H1 (cell line): ENCODE data around the gene SNCAIP. TPM values are rescaled to one million over a fixed set of nuclear protein-coding genes. Genes with fewer than 3 reads are reported as not detected.

ENCODE experiments used
- CTCF ChIA-PET: fragments of 300-600 bp; sonication (Branson Sonifier 250); formaldehyde crosslinking; loops from one replicate; lab custom pipeline; 2021; ENCODE audit not compliant: partially characterized antibody; lab: Charles Lee
- POLR2A ChIA-PET: fragments of 300-600 bp; sonication (Branson Sonifier 250); formaldehyde crosslinking; loops from one replicate; lab custom pipeline; 2021; ENCODE audit warnings: inconsistent platforms; ENCODE audit not compliant: partially characterized antibody; lab: Charles Lee
- DNase-seq, 2 experiments: peaks; one replicate each; pipeline versions ENCODE4 v3.0.0 to v3.0.0-alpha.2; 2010 to 2022; ENCODE audit warnings: low spot score in 2 of 2, low read depth in 1 of 2, mixed read lengths in 1 of 2
- FAIRE-seq: peaks from 2 replicates; lab custom pipeline; 2011; peaks lifted over from hg19 to GRCh38; lab: Jason Lieb, UNC
- H2AFZ ChIP-seq: 2 replicates; pipeline ENCODE4 v1.8.1; 2012; ENCODE audit warnings: low read length, inconsistent platforms
- H2AK5ac ChIP-seq: 2 replicates; pipeline ENCODE4 v1.6.1; 2013; ENCODE audit warnings: low read depth, low read length
- H2BK120ac ChIP-seq: replicated peaks from 2 replicates; pipeline ENCODE3; 2013; ENCODE audit warnings: low read depth, low read length, inconsistent platforms
- H2BK12ac ChIP-seq: 2 replicates; pipeline ENCODE4 v1.6.1; 2013; ENCODE audit warnings: low read depth, low read length
- H2BK15ac ChIP-seq: 2 replicates; pipeline ENCODE4 v1.6.1; 2013; ENCODE audit warnings: low read length
- H2BK20ac ChIP-seq: 2 replicates; pipeline ENCODE4 v1.6.1; 2013; ENCODE audit warnings: low read length
- H2BK5ac ChIP-seq: 2 replicates; pipeline ENCODE4 v1.6.1; 2013; ENCODE audit warnings: low read depth, low read length
- H3K14ac ChIP-seq: 2 replicates; pipeline ENCODE4 v1.6.1; 2013; ENCODE audit warnings: inconsistent platforms; ENCODE audit not compliant: insufficient read length
- H3K18ac ChIP-seq: 2 replicates; pipeline ENCODE4 v1.6.1; 2013; ENCODE audit warnings: low read length; ENCODE audit errors: extremely low read depth
- H3K23ac ChIP-seq: 2 replicates; pipeline ENCODE4 v1.6.1; 2013; ENCODE audit warnings: inconsistent platforms; ENCODE audit not compliant: insufficient read length
- H3K23me2 ChIP-seq: 2 replicates; pipeline ENCODE4 v1.6.1; 2013; ENCODE audit warnings: low read depth, low read length
- H3K27ac ChIP-seq: 2 replicates; pipeline ENCODE4 v1.6.1; 2011; ENCODE audit warnings: low read depth, low read length, inconsistent platforms
- H3K27me3 ChIP-seq, 4 experiments: replicated peaks in 1 of 4; 1 replicate in 1 of 4; 2 replicates in 3 of 4; pipeline versions ENCODE4 v1.6.1 to v1.8.1; 2011 to 2013; ENCODE audit warnings: low read length in 3 of 4, mild to moderate bottlenecking in 3 of 4, inconsistent platforms in 2 of 4, mixed read lengths in 2 of 4, moderate library complexity in 1 of 4; ENCODE audit not compliant: control insufficient read depth in 3 of 4, insufficient read depth in 3 of 4; ENCODE audit errors: extremely low read depth in 1 of 4
- H3K36me3 ChIP-seq, 4 experiments: 2 replicates each; pipeline versions ENCODE4 v1.6.1 to v1.8.1; 2011 to 2013; ENCODE audit warnings: mild to moderate bottlenecking in 4 of 4, low read length in 3 of 4, moderate library complexity in 2 of 4, control low read depth in 1 of 4, inconsistent platforms in 1 of 4; ENCODE audit not compliant: insufficient read depth in 4 of 4, control insufficient read depth in 2 of 4
- H3K4ac ChIP-seq: replicated peaks from 2 replicates; pipeline ENCODE3; 2013; ENCODE audit warnings: low read length, low read depth, mixed read lengths, inconsistent platforms; ENCODE audit not compliant: insufficient read length
- H3K4me1 ChIP-seq, 4 experiments: replicated peaks in 1 of 4; 1 replicate in 1 of 4; 2 replicates in 3 of 4; pipeline versions ENCODE4 v1.6.1 to v1.8.1; 2011 to 2013; ENCODE audit warnings: low read length in 3 of 4, inconsistent platforms in 2 of 4, mixed read lengths in 1 of 4; ENCODE audit not compliant: insufficient read depth in 4 of 4, control insufficient read depth in 3 of 4
- H3K4me2 ChIP-seq, 2 experiments: 2 replicates each; pipeline versions ENCODE4 v1.6.1 to v1.8.1; 2011 to 2013; ENCODE audit warnings: low read depth in 2 of 2, low read length in 2 of 2, control low read depth in 1 of 2, inconsistent platforms in 1 of 2, mild to moderate bottlenecking in 1 of 2; ENCODE audit not compliant: insufficient read depth in 1 of 2
- H3K4me3 ChIP-seq, 4 experiments: fragments of 200-600, 300-600 bp in 1 of 4; sonication (generic), shearing (Covaris generic), sonication (Bioruptor Twin) in 1 of 4; 2 replicates each; pipeline versions ENCODE4 v1.5.1 to v1.8.1; 2011 to 2016; ENCODE audit warnings: low read length in 4 of 4, low read depth in 3 of 4, control low read depth in 2 of 4, inconsistent platforms in 2 of 4, mild to moderate bottlenecking in 2 of 4, mixed read lengths in 1 of 4, moderate library complexity in 1 of 4; ENCODE audit not compliant: insufficient read depth in 2 of 4; ENCODE audit errors: extremely low read depth in 1 of 4
- H3K56ac ChIP-seq: replicated peaks from 2 replicates; pipeline ENCODE3; 2013; ENCODE audit warnings: low read depth, mild to moderate bottlenecking, mixed read lengths, low read length, inconsistent platforms; ENCODE audit not compliant: insufficient read length
- H3K79me1 ChIP-seq: 2 replicates; pipeline ENCODE4 v1.6.1; 2013; ENCODE audit warnings: low read depth, low read length, control low read depth
- H3K79me2 ChIP-seq, 2 experiments: 2 replicates each; pipeline versions ENCODE4 v1.6.1 to v1.8.1; 2012 to 2013; ENCODE audit warnings: low read length in 2 of 2, mild to moderate bottlenecking in 2 of 2, inconsistent platforms in 1 of 2; ENCODE audit not compliant: insufficient read depth in 2 of 2, control insufficient read depth in 1 of 2
- H3K9ac ChIP-seq, 4 experiments: replicated peaks in 1 of 4; 1 replicate in 1 of 4; 2 replicates in 3 of 4; pipeline versions ENCODE4 v1.6.1 to v1.8.1; 2011 to 2013; ENCODE audit warnings: low read depth in 3 of 4, low read length in 3 of 4, control low read depth in 2 of 4, mild to moderate bottlenecking in 2 of 4, moderate library complexity in 2 of 4, inconsistent platforms in 1 of 4; ENCODE audit errors: extremely low read depth in 1 of 4
- H3K9me3 ChIP-seq, 2 experiments: 2 replicates each; pipeline versions ENCODE4 v1.6.1 to v1.8.1; 2012 to 2013; ENCODE audit warnings: mild to moderate bottlenecking in 2 of 2, moderate library complexity in 2 of 2, control low read depth in 1 of 2, inconsistent platforms in 1 of 2, low read depth in 1 of 2, low read length in 1 of 2, mixed read lengths in 1 of 2; ENCODE audit not compliant: insufficient read depth in 2 of 2
- H4K20me1 ChIP-seq, 2 experiments: replicated peaks in 1 of 2; 2 replicates each; pipeline versions ENCODE3 to v1.8.1; 2011 to 2013; ENCODE audit warnings: inconsistent platforms in 2 of 2, low read length in 2 of 2, mild to moderate bottlenecking in 1 of 2; ENCODE audit not compliant: insufficient read depth in 2 of 2, control insufficient read depth in 1 of 2
- H4K5ac ChIP-seq: 2 replicates; pipeline ENCODE4 v1.6.1; 2013; ENCODE audit warnings: low read length, low read depth, mixed read lengths, inconsistent platforms; ENCODE audit not compliant: insufficient read length
- H4K8ac ChIP-seq: 2 replicates; pipeline ENCODE4 v1.8.0; 2013; ENCODE audit warnings: mild to moderate bottlenecking, moderate library complexity, low read length, inconsistent platforms; ENCODE audit not compliant: insufficient read depth; ENCODE audit errors: extremely low read depth
- H4K91ac ChIP-seq: replicated peaks from 2 replicates; pipeline ENCODE3; 2013; ENCODE audit warnings: low read length, mixed read lengths, inconsistent platforms; ENCODE audit not compliant: insufficient read length
- KDM5A ChIP-seq: fragments of 200-600 bp; IDR thresholded peaks from 2 replicates; pipeline ENCODE4 v1.7.1; 2012; ENCODE audit warnings: mild to moderate bottlenecking, low read length, inconsistent platforms, mixed read lengths
- WGBS, 2 experiments: shearing (Covaris generic) in 1 of 2; methylation state at CpG; one replicate each; pipeline versions ENCODE4 v1.1.6 to v1.1.7; 2013 to 2015; ENCODE audit warnings: low lambda C conversion rate in 2 of 2, mixed read lengths in 2 of 2, inconsistent platforms in 1 of 2, low coverage in 1 of 2, missing lambda C conversion rate in 1 of 2; ENCODE audit not compliant: insufficient replicate concordance in 2 of 2, insufficient coverage in 1 of 2, insufficient read length in 1 of 2; ENCODE audit errors: extremely low coverage in 1 of 2, missing lambda C conversion rate in 1 of 2; 5-methylcytosine and 5-hydroxymethylcytosine counted together
- polyA plus RNA-seq, 7 experiments: library from polyadenylated mRNA; depleted of rRNA in 3 of 7; stranded (reverse) in 5 of 7; unstranded in 2 of 7; fragments of >200 nt in 5 of 7; fragments of 200-250 nt in 2 of 7; gene quantifications; 1 replicate in 5 of 7; 2 replicates in 1 of 7; 4 replicates in 1 of 7; pipeline versions ENCODE4 v1.2.1 to v1.2.3, GENCODE V29; 2011 to 2013; ENCODE audit warnings: missing spikeins in 2 of 7, mixed read lengths in 2 of 7
- total RNA-seq: library from RNA; stranded (reverse); fragmentation: NEBNext Ultra II Directional; extraction: Animal tissue kit (Norgen Biotek cat#: 25700); gene quantifications from 2 replicates; pipeline ENCODE4 v1.2.1, GENCODE V29; 2021

The SNCAIP gene
- total and polyA plus RNA-seq, 2 of the 8 experiments (the other 6 are each of a cell fraction or from before 2014, with no cell fraction given) = 3.9 to 9.0 TPM

- Histone ChIP-seq H4K20me1 (no peaks in the 10 kb centered on the region), H3K4ac (no peak overlapping the region), H3K27me3 (no peaks in the 10 kb centered on the region), H3K23me2 (no peaks in the 10 kb centered on the region), H2BK20ac (no peak overlapping the region), H4K5ac (no peak overlapping the region), H3K79me2 (no peaks in the 10 kb centered on the region), H3K18ac (no peak overlapping the region), H3K27ac (no peak overlapping the region), H4K91ac (no peak overlapping the region), H3K9ac (no peak overlapping the region), H2BK12ac (no peak overlapping the region), H3K36me3 (no peaks in the 10 kb centered on the region), H3K4me3 (no peak overlapping the region), H2BK15ac (no peak overlapping the region), H3K14ac (no peak overlapping the region), H3K9me3 (no peaks in the 10 kb centered on the region), H3K79me1 (no peaks in the 10 kb centered on the region), H2AFZ (no peak overlapping the region), H3K56ac (no peak overlapping the region), H2AK5ac (no peak overlapping the region), H3K4me2 (no peak overlapping the region), H4K8ac (no peak overlapping the region), H3K4me1 (peaks cover 2 to 12% (median 5%) of the 10 kb centered on the region in 4 experiments; a peak in 5 of 7 replicates), H2BK120ac (no peak overlapping the region), H3K23ac (no peak overlapping the region), H2BK5ac (no peak overlapping the region)
- 100% methylated on average over 2 of the region's 2 CpGs; no CpG with 5 or more reads in 1 of the 2 experiments for WGBS, 2 experiments
- no peak for TF ChIP-seq KDM5A
- ChIA-PET CTCF (interaction anchor here (0.9 kb wide), 1 partner anchor 231 kb away, joined by 3 read pairs; no protein-coding TSS in a partner anchor), POLR2A (no interaction called here)
- FAIRE-seq = no peak
- no peak for DNase-seq
Observed at GRCh38 chr5:122371511-122372151, 59.6 kb downstream of the SNCAIP start.
